ENCODE measurements around the gene ING4.
A peak's percentile ranks its signal among the peaks of the same experiment; 100 is the strongest.

ING4 gene

GRCh38 chr12:6602526-6602925, 60.4 kb downstream of the ING4 start:
- H3K9me3 ChIP-seq (ENCODE audit: severe bottlenecking), result no peaks in the 10 kb centered on the region
- no peaks in the 10 kb centered on the region for H3K27me3 ChIP-seq (ENCODE audit: insufficient read depth, poor library complexity, severe bottlenecking)
- peaks cover 19% of the 10 kb centered on the region for H3K4me1 ChIP-seq (ENCODE audit: insufficient read depth, poor library complexity, severe bottlenecking)
- DNase-seq (ENCODE audit: low spot score), result no peak
- no peak overlapping the region for H3K4me3 ChIP-seq (ENCODE audit: severe bottlenecking)
- no peak for TF ChIP-seq CTCF (IDR thresholded peaks at IDR 0.05; ENCODE audit: poor library complexity, severe bottlenecking)
- peaks cover 83% of the 10 kb centered on the region for H3K36me3 ChIP-seq (ENCODE audit: low read depth)
- peak overlapping the region; percentile 35 for H3K27ac ChIP-seq (ENCODE audit: poor library complexity, severe bottlenecking)
- no peak for ATAC-seq (ENCODE audit: low read depth)

Data from RWPE2 (cell line).